A673 (cell line): ENCODE results near the gene DNAH9. TPM values are rescaled to one million over a fixed set of nuclear protein-coding genes. Genes with fewer than 3 reads are reported as not detected.

Experiments
- BruUV-seq: library from RNA; stranded (reverse); fragments of 400-500 nt; replicated peaks from 2 replicates; lab custom pipeline; 2021; lab: Mats Ljungman, UMichigan
- CTCF ChIA-PET: fragments of 300-600 bp; sonication (Branson Sonifier 250); formaldehyde crosslinking; loops from one replicate; lab custom pipeline; 2022; ENCODE audit warnings: antibody characterized with exemption; lab: Charles Lee
- POLR2A ChIA-PET: fragments of 300-600 bp; sonication (Branson Sonifier 250); formaldehyde crosslinking; loops from one replicate; lab custom pipeline; 2022; ENCODE audit warnings: antibody characterized with exemption; ENCODE audit not compliant: low non-redundant PET; lab: Charles Lee
- DNase-seq: peaks from one replicate; pipeline ENCODE4 v3.0.0-alpha.2; 2015; ENCODE audit warnings: low spot score
- H3K27ac ChIP-seq: fragments of 200-600 bp; sonication (generic); 2 replicates; pipeline ENCODE4 v1.5.1; 2016; ENCODE audit warnings: mixed run types, low read depth, mild to moderate bottlenecking, mixed read lengths, antibody characterized with exemption, low read length; ENCODE audit not compliant: poor library complexity, severe bottlenecking
- H3K27me3 ChIP-seq: fragments of 200-600 bp; sonication (generic); replicated peaks from 2 replicates; pipeline ENCODE4 v1.6.1; 2017; ENCODE audit warnings: mixed run types, low read depth, mild to moderate bottlenecking, mixed read lengths, antibody characterized with exemption, low read length; ENCODE audit not compliant: insufficient read depth, poor library complexity
- H3K36me3 ChIP-seq: fragments of 200-600 bp; sonication (generic); 2 replicates; pipeline ENCODE4 v1.6.1; 2016; ENCODE audit warnings: mixed run types, mild to moderate bottlenecking, mixed read lengths, antibody characterized with exemption, low read length; ENCODE audit not compliant: insufficient read depth, poor library complexity, severe bottlenecking
- H3K4me1 ChIP-seq: fragments of 200-600 bp; sonication (generic); 2 replicates; pipeline ENCODE4 v1.6.1; 2017; ENCODE audit warnings: mixed run types, mild to moderate bottlenecking, mixed read lengths, antibody characterized with exemption, low read length; ENCODE audit not compliant: insufficient read depth, poor library complexity, severe bottlenecking
- H3K4me3 ChIP-seq: fragments of 200-600 bp; sonication (generic); 2 replicates; pipeline ENCODE4 v1.5.1; 2016; ENCODE audit warnings: low read depth, mixed run types, mild to moderate bottlenecking, mixed read lengths, low read length; ENCODE audit not compliant: poor library complexity, severe bottlenecking
- H3K9me3 ChIP-seq: fragments of 200-600 bp; sonication (generic); 2 replicates; pipeline ENCODE4 v1.6.1; 2016; ENCODE audit warnings: mixed run types, low read depth, mild to moderate bottlenecking, mixed read lengths, antibody characterized with exemption, low read length; ENCODE audit not compliant: poor library complexity, severe bottlenecking
- CTCF ChIP-seq: fragments of 300-800, 200-600 bp; sonication (generic); conservative IDR thresholded peaks from 2 replicates; pipeline ENCODE4 v1.5.1; 2017; ENCODE audit warnings: low read depth, mild to moderate bottlenecking, antibody characterized with exemption, low read length, moderate library complexity, mixed read lengths
- EZH2 ChIP-seq: fragments of 200-600 bp; sonication (generic); IDR thresholded peaks from 2 replicates; pipeline ENCODE4 v1.6.1; 2017; ENCODE audit warnings: borderline replicate concordance, low read depth, mild to moderate bottlenecking, mixed read lengths, antibody characterized with exemption, low read length; ENCODE audit not compliant: poor library complexity, severe bottlenecking
- intact Hi-C: fragments of 100-400 bp; cut with micrococcal nuclease; formaldehyde crosslinking; loops from one replicate; pipeline ENCODE4 v1.10.0; 2022; ENCODE audit not compliant: unreplicated experiment
- total RNA-seq: library from RNA; stranded (reverse); gene quantifications from 2 replicates; pipeline ENCODE4 v1.2.3, GENCODE V29; 2021

DNAH9 gene
- total RNA-seq, 1 experiment from 2014 or later: 6.6 TPM

GRCh38 chr17:11610999-11611566 is 12.8 kb downstream of the DNAH9 start:
- no TSS peak for BruUV-seq
- peaks cover 17% of the 10 kb centered on the region for H3K4me1 ChIP-seq
- TF ChIP-seq CTCF (no peak), EZH2 (no peak)
- CTCF ChIA-PET: no interaction called here
- H3K4me3 ChIP-seq: no peak overlapping the region
- no peak overlapping the region for H3K27ac ChIP-seq
- H3K27me3 ChIP-seq: no peaks in the 10 kb centered on the region
- H3K9me3 ChIP-seq: no peaks in the 10 kb centered on the region
- no peaks in the 10 kb centered on the region for H3K36me3 ChIP-seq
- POLR2A ChIA-PET: no interaction called here
- DNase-seq: no peak
- intact Hi-C loops: no loop called here

- H3K27me3 ChIP-seq: no peaks in the 10 kb centered on the region
- BruUV-seq: no TSS peak
- no peak for TF ChIP-seq CTCF
- TF ChIP-seq EZH2: no peak
- intact Hi-C loops: no loop called here
- H3K4me3 ChIP-seq: no peak overlapping the region
- ChIA-PET POLR2A (no interaction called here), CTCF (no interaction called here)
- DNase-seq: no peak
- H3K36me3 ChIP-seq: no peaks in the 10 kb centered on the region
- H3K4me1 ChIP-seq: peaks cover 17% of the 10 kb centered on the region
- H3K9me3 ChIP-seq: no peaks in the 10 kb centered on the region
- H3K27ac ChIP-seq: no peak overlapping the region
Observed at GRCh38 chr17:11612956-11613355, 14.7 kb downstream of the DNAH9 start.

- Histone ChIP-seq H3K4me3 (no peak overlapping the region), H3K4me1 (no peaks in the 10 kb centered on the region), H3K27me3 (no peaks in the 10 kb centered on the region), H3K27ac (no peak overlapping the region), H3K36me3 (no peaks in the 10 kb centered on the region), H3K9me3 (no peaks in the 10 kb centered on the region)
- ChIA-PET CTCF (no interaction called here), POLR2A (no interaction called here)
- intact Hi-C loops: no loop called here
- no TSS peak for BruUV-seq
- DNase-seq: no peak
- TF ChIP-seq CTCF (no peak), EZH2 (no peak)
Observed at GRCh38 chr17:11618861-11619566, 20.7 kb downstream of the DNAH9 start.
